Endodermal cell (in vitro differentiated cells): ENCODE results near the gene HLCS. TPM values are rescaled to one million over a fixed set of nuclear protein-coding genes. Genes with fewer than 3 reads are reported as not detected.

Source experiments
- DNase-seq: peaks from one replicate; pipeline ENCODE4 v3.0.0-alpha.2; 2017
- H3K27ac ChIP-seq: 2 replicates; pipeline ENCODE4 v1.5.1; 2013; ENCODE audit warnings: mild to moderate bottlenecking, low read depth, low read length, moderate library complexity
- H3K27me3 ChIP-seq: 2 replicates; pipeline ENCODE4 v1.6.1; 2013; ENCODE audit warnings: mild to moderate bottlenecking, low read length, moderate library complexity; ENCODE audit not compliant: insufficient read depth, control insufficient read depth, poor library complexity, severe bottlenecking
- H3K36me3 ChIP-seq: 2 replicates; pipeline ENCODE4 v1.7.0; 2013; ENCODE audit warnings: mild to moderate bottlenecking, low read length, moderate library complexity; ENCODE audit not compliant: control insufficient read depth, insufficient read depth
- H3K4me1 ChIP-seq: one replicate; pipeline ENCODE4 v1.7.0; 2013; ENCODE audit warnings: low read length; ENCODE audit not compliant: control insufficient read depth, insufficient read depth
- H3K4me3 ChIP-seq: 2 replicates; pipeline ENCODE4 v1.5.1; 2013; ENCODE audit warnings: mild to moderate bottlenecking, low read length, moderate library complexity
- H3K9ac ChIP-seq: 2 replicates; pipeline ENCODE4 v1.6.1; 2013; ENCODE audit warnings: mild to moderate bottlenecking, low read length, moderate library complexity; ENCODE audit not compliant: poor library complexity, severe bottlenecking; ENCODE audit errors: extremely low read depth
- H3K9me3 ChIP-seq: 2 replicates; pipeline ENCODE4 v1.6.1; 2013; ENCODE audit warnings: mild to moderate bottlenecking, low read length, moderate library complexity; ENCODE audit not compliant: control insufficient read depth
- H3K27ac Mint-ChIP-seq: 2 replicates; pipeline ENCODE4 v1.8.0; 2020; ENCODE audit warnings: mixed read lengths
- H3K27me3 Mint-ChIP-seq: 2 replicates; pipeline ENCODE4 v1.8.0; 2021; ENCODE audit warnings: mild to moderate bottlenecking, mixed read lengths; ENCODE audit not compliant: insufficient read depth
- H3K36me3 Mint-ChIP-seq: 2 replicates; pipeline ENCODE4 v1.8.0; 2020; ENCODE audit warnings: low read depth, mixed read lengths
- H3K4me1 Mint-ChIP-seq: 2 replicates; pipeline ENCODE4 v1.8.0; 2020; ENCODE audit warnings: mixed read lengths
- H3K4me3 Mint-ChIP-seq: 2 replicates; pipeline ENCODE4 v1.8.0; 2020; ENCODE audit warnings: mild to moderate bottlenecking, moderate library complexity, mixed read lengths
- H3K9me3 Mint-ChIP-seq: 2 replicates; pipeline ENCODE4 v1.8.0; 2020; ENCODE audit warnings: mild to moderate bottlenecking, mixed read lengths
- CTCF ChIP-seq: fragments of 200-600 bp; sonication (generic); conservative IDR thresholded peaks from 2 replicates; pipeline ENCODE4 v1.5.0; 2021; ENCODE audit warnings: antibody characterized with exemption, mild to moderate bottlenecking
- WGBS, 2 experiments: methylation state at CpG; one replicate each; pipeline versions ENCODE4 v1.1.5 to v1.1.7; 2013; ENCODE audit warnings: missing lambda C conversion rate in 2 of 2, mixed read lengths in 1 of 2; ENCODE audit not compliant: insufficient coverage in 1 of 2, insufficient read length in 1 of 2; 5-methylcytosine and 5-hydroxymethylcytosine counted together
- total RNA-seq, 2 donors: library from RNA; stranded (reverse); fragmentation: NEBNext Ultra II Directional in 1 of 2; extraction: Animal tissue kit (Norgen Biotek cat#: 25700) in 1 of 2; gene quantifications; 2 replicates in 1 of 2; 3 replicates in 1 of 2; pipeline ENCODE4 v1.2.1, GENCODE V29; 2021

The HLCS gene
- total RNA-seq, 2 donors from 2014 or later: 25.0 to 30.1 TPM

DNA sequence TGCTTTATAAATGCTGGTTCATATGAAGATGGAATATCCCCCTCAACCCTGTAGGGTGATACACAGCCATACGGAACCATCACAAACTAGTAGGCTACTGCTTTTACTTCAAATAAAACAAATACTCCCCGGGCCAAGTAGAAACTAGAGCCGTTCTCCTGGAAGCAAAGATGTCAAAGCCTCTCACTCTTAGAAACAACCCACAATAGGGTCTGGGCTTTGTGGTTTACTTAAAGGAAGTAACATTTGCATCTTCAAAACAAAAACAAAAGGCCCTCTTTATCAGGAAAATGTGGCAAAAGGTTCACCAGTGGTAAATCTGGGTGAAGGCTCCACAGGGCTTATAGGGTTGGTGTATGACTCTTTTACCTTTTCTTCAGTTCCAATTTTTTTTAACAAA is 49.8 kb downstream of the HLCS start:
- Histone ChIP-seq H3K36me3 (no peaks in the 10 kb centered on the region), H3K27me3 (no peaks in the 10 kb centered on the region), H3K4me3 (no peak overlapping the region), H3K9me3 (no peaks in the 10 kb centered on the region), H3K27ac (no peak overlapping the region), H3K9ac (no peak overlapping the region), H3K4me1 (peaks cover 3% of the 10 kb centered on the region)
- Mint-ChIP-seq H3K27me3 (no peaks in the 10 kb centered on the region), H3K27ac (no peak overlapping the region), H3K4me3 (no peak overlapping the region), H3K9me3 (no peaks in the 10 kb centered on the region), H3K36me3 (no peaks in the 10 kb centered on the region), H3K4me1 (peaks cover 16% of the 10 kb centered on the region)
- no peak for DNase-seq
- no peak for TF ChIP-seq CTCF
- WGBS, 2 experiments: 77 to 93% methylated on average over 2 to 3 of the region's 3 CpGs

- H3K4me3 ChIP-seq: no peak overlapping the region
- Mint-ChIP-seq H3K36me3 (no peaks in the 10 kb centered on the region), H3K4me3 (no peak overlapping the region), H3K4me1 (peaks cover 16% of the 10 kb centered on the region), H3K27me3 (no peaks in the 10 kb centered on the region), H3K27ac (no peak overlapping the region), H3K9me3 (no peaks in the 10 kb centered on the region)
- no peaks in the 10 kb centered on the region for H3K36me3 ChIP-seq
- H3K27me3 ChIP-seq: no peaks in the 10 kb centered on the region
- no peak overlapping the region for H3K9ac ChIP-seq
- no peak overlapping the region for H3K27ac ChIP-seq
- no peaks in the 10 kb centered on the region for H3K9me3 ChIP-seq
- peaks cover 3% of the 10 kb centered on the region for H3K4me1 ChIP-seq
- WGBS, 2 experiments: 94 to 100% methylated on average over 3 to 8 of the region's 8 CpGs
- no peak for DNase-seq
- no peak for TF ChIP-seq CTCF
Observed at GRCh38 chr21:36915696-36916245, 50.7 kb downstream of the HLCS start.

GRCh38 chr21:36915014-36915695 is 51.3 kb downstream of the HLCS start:
- Histone ChIP-seq H3K4me3 (no peak overlapping the region), H3K36me3 (no peaks in the 10 kb centered on the region), H3K27ac (no peak overlapping the region), H3K9ac (no peak overlapping the region), H3K9me3 (no peaks in the 10 kb centered on the region), H3K27me3 (no peaks in the 10 kb centered on the region), H3K4me1 (peaks cover 3% of the 10 kb centered on the region)
- WGBS, 2 experiments: 94 to 98% methylated on average over 8 to 17 of the region's 17 CpGs
- Mint-ChIP-seq H3K9me3 (no peaks in the 10 kb centered on the region), H3K4me1 (peaks cover 16% of the 10 kb centered on the region), H3K27me3 (no peaks in the 10 kb centered on the region), H3K4me3 (no peak overlapping the region), H3K27ac (no peak overlapping the region), H3K36me3 (no peaks in the 10 kb centered on the region)
- no peak for DNase-seq
- TF ChIP-seq CTCF: no peak
